ENCODE measurements around the gene SEMA4B.
"Not testable (repeated sequence)": the region's sequence is repeated elsewhere in the genome, so short reads cannot be mapped to it uniquely, and the experiment has no call there.

Gene SEMA4B

GRCh38 chr15:90184786-90185704 lies 16.1 kb upstream of the SEMA4B start:
- no peaks in the 10 kb centered on the region for H3K9me3 ChIP-seq (ENCODE audit: control insufficient read depth, insufficient read depth, low read length)
- H3K27me3 ChIP-seq (ENCODE audit: control insufficient read depth, insufficient read depth, low read length), result no peaks in the 10 kb centered on the region
- H3K36me3 ChIP-seq (ENCODE audit: control insufficient read depth, insufficient read depth, low read length), result no peaks in the 10 kb centered on the region
- no peak overlapping the region for H3K9ac ChIP-seq (ENCODE audit: low read depth, low read length)
- peak overlapping the region; percentile 79 for H3K4me3 ChIP-seq (ENCODE audit: low read depth, low read length)
- no peaks in the 10 kb centered on the region for H3K4me1 ChIP-seq (ENCODE audit: control insufficient read depth, insufficient read depth, low read length)

GRCh38 chr15:90187257-90187868 lies 13.8 kb upstream of the SEMA4B start:
- no peak overlapping the region for H3K9ac ChIP-seq (ENCODE audit: low read depth, low read length)
- no peaks in the 10 kb centered on the region for H3K27me3 ChIP-seq (ENCODE audit: control insufficient read depth, insufficient read depth, low read length)
- H3K4me1 ChIP-seq (ENCODE audit: control insufficient read depth, insufficient read depth, low read length), result peaks cover 2% of the 10 kb centered on the region
- no peaks in the 10 kb centered on the region for H3K36me3 ChIP-seq (ENCODE audit: control insufficient read depth, insufficient read depth, low read length)
- H3K4me3 ChIP-seq (ENCODE audit: low read depth, low read length), result no peak overlapping the region
- H3K9me3 ChIP-seq (ENCODE audit: control insufficient read depth, insufficient read depth, low read length), result no peaks in the 10 kb centered on the region

GRCh38 chr15:90188065-90188464 lies 13.1 kb upstream of the SEMA4B start:
- not testable (repeated sequence) for H3K27me3 ChIP-seq (ENCODE audit: control insufficient read depth, insufficient read depth, low read length); H3K9ac ChIP-seq (ENCODE audit: low read depth, low read length); H3K36me3 ChIP-seq (ENCODE audit: control insufficient read depth, insufficient read depth, low read length); H3K4me3 ChIP-seq (ENCODE audit: low read depth, low read length); H3K9me3 ChIP-seq (ENCODE audit: control insufficient read depth, insufficient read depth, low read length); H3K4me1 ChIP-seq (ENCODE audit: control insufficient read depth, insufficient read depth, low read length)

- peaks cover 2% of the 10 kb centered on the region for H3K4me1 ChIP-seq (ENCODE audit: control insufficient read depth, insufficient read depth, low read length)
- no peak overlapping the region for H3K9ac ChIP-seq (ENCODE audit: low read depth, low read length)
- no peak overlapping the region for H3K4me3 ChIP-seq (ENCODE audit: low read depth, low read length)
- H3K9me3 ChIP-seq (ENCODE audit: control insufficient read depth, insufficient read depth, low read length), result no peaks in the 10 kb centered on the region
- no peaks in the 10 kb centered on the region for H3K27me3 ChIP-seq (ENCODE audit: control insufficient read depth, insufficient read depth, low read length)
- H3K36me3 ChIP-seq (ENCODE audit: control insufficient read depth, insufficient read depth, low read length), result no peaks in the 10 kb centered on the region
Observed at GRCh38 chr15:90188914-90189748, 12.0 kb upstream of the SEMA4B start.

- Histone ChIP-seq H3K4me1 (ENCODE audit: control insufficient read depth, insufficient read depth, low read length) (peaks cover 2% of the 10 kb centered on the region), H3K9ac (ENCODE audit: low read depth, low read length) (no peak overlapping the region), H3K27me3 (ENCODE audit: control insufficient read depth, insufficient read depth, low read length) (no peaks in the 10 kb centered on the region), H3K9me3 (ENCODE audit: control insufficient read depth, insufficient read depth, low read length) (no peaks in the 10 kb centered on the region), H3K4me3 (ENCODE audit: low read depth, low read length) (no peak overlapping the region), H3K36me3 (ENCODE audit: control insufficient read depth, insufficient read depth, low read length) (no peaks in the 10 kb centered on the region)
Observed at GRCh38 chr15:90189781-90190467, 11.2 kb upstream of the SEMA4B start.

GRCh38 chr15:90190606-90191343 lies 10.4 kb upstream of the SEMA4B start:
- Histone ChIP-seq H3K4me1 (ENCODE audit: control insufficient read depth, insufficient read depth, low read length) (peaks cover 2% of the 10 kb centered on the region), H3K9me3 (ENCODE audit: control insufficient read depth, insufficient read depth, low read length) (no peaks in the 10 kb centered on the region), H3K9ac (ENCODE audit: low read depth, low read length) (peak overlapping the region; percentile 12), H3K36me3 (ENCODE audit: control insufficient read depth, insufficient read depth, low read length) (no peaks in the 10 kb centered on the region), H3K4me3 (ENCODE audit: low read depth, low read length) (no peak overlapping the region), H3K27me3 (ENCODE audit: control insufficient read depth, insufficient read depth, low read length) (no peaks in the 10 kb centered on the region)

GRCh38 chr15:90191344-90191687 lies 9.8 kb upstream of the SEMA4B start:
- H3K27me3 ChIP-seq (ENCODE audit: control insufficient read depth, insufficient read depth, low read length), result no peaks in the 10 kb centered on the region
- H3K9me3 ChIP-seq (ENCODE audit: control insufficient read depth, insufficient read depth, low read length), result no peaks in the 10 kb centered on the region
- H3K4me3 ChIP-seq (ENCODE audit: low read depth, low read length), result no peak overlapping the region
- no peaks in the 10 kb centered on the region for H3K36me3 ChIP-seq (ENCODE audit: control insufficient read depth, insufficient read depth, low read length)
- no peak overlapping the region for H3K9ac ChIP-seq (ENCODE audit: low read depth, low read length)
- H3K4me1 ChIP-seq (ENCODE audit: control insufficient read depth, insufficient read depth, low read length), result peaks cover 2% of the 10 kb centered on the region

- H3K4me3 ChIP-seq (ENCODE audit: low read depth, low read length), result no peak overlapping the region
- no peaks in the 10 kb centered on the region for H3K27me3 ChIP-seq (ENCODE audit: control insufficient read depth, insufficient read depth, low read length)
- H3K36me3 ChIP-seq (ENCODE audit: control insufficient read depth, insufficient read depth, low read length), result no peaks in the 10 kb centered on the region
- H3K9ac ChIP-seq (ENCODE audit: low read depth, low read length), result no peak overlapping the region
- no peaks in the 10 kb centered on the region for H3K9me3 ChIP-seq (ENCODE audit: control insufficient read depth, insufficient read depth, low read length)
- peaks cover 2% of the 10 kb centered on the region for H3K4me1 ChIP-seq (ENCODE audit: control insufficient read depth, insufficient read depth, low read length)
Observed at GRCh38 chr15:90191794-90192509, 9.2 kb upstream of the SEMA4B start.

GRCh38 chr15:90192961-90193786 lies 8.0 kb upstream of the SEMA4B start:
- H3K27me3 ChIP-seq (ENCODE audit: control insufficient read depth, insufficient read depth, low read length), result no peaks in the 10 kb centered on the region
- H3K9me3 ChIP-seq (ENCODE audit: control insufficient read depth, insufficient read depth, low read length), result no peaks in the 10 kb centered on the region
- H3K4me3 ChIP-seq (ENCODE audit: low read depth, low read length), result no peak overlapping the region
- no peak overlapping the region for H3K9ac ChIP-seq (ENCODE audit: low read depth, low read length)
- H3K36me3 ChIP-seq (ENCODE audit: control insufficient read depth, insufficient read depth, low read length), result no peaks in the 10 kb centered on the region
- peaks cover 2% of the 10 kb centered on the region for H3K4me1 ChIP-seq (ENCODE audit: control insufficient read depth, insufficient read depth, low read length)

- Histone ChIP-seq H3K27me3 (ENCODE audit: control insufficient read depth, insufficient read depth, low read length) (no peaks in the 10 kb centered on the region), H3K4me1 (ENCODE audit: control insufficient read depth, insufficient read depth, low read length) (peaks cover 2% of the 10 kb centered on the region), H3K9ac (ENCODE audit: low read depth, low read length) (no peak overlapping the region), H3K9me3 (ENCODE audit: control insufficient read depth, insufficient read depth, low read length) (no peaks in the 10 kb centered on the region), H3K36me3 (ENCODE audit: control insufficient read depth, insufficient read depth, low read length) (no peaks in the 10 kb centered on the region), H3K4me3 (ENCODE audit: low read depth, low read length) (no peak overlapping the region)
Observed at GRCh38 chr15:90194655-90195054, 6.5 kb upstream of the SEMA4B start.
